EH (cell line): ENCODE measurements around the gene MYH2.
A peak's percentile ranks its signal among the peaks of the same experiment; 100 is the strongest.
"Not testable (repeated sequence)": the region's sequence is repeated elsewhere in the genome, so short reads cannot be mapped to it uniquely, and the experiment has no call there.

Experiments
- DNase-seq: peaks from one replicate; pipeline ENCODE4 v3.0.0-alpha.2; 2015; ENCODE audit warnings: low read depth

MYH2 gene

DNA sequence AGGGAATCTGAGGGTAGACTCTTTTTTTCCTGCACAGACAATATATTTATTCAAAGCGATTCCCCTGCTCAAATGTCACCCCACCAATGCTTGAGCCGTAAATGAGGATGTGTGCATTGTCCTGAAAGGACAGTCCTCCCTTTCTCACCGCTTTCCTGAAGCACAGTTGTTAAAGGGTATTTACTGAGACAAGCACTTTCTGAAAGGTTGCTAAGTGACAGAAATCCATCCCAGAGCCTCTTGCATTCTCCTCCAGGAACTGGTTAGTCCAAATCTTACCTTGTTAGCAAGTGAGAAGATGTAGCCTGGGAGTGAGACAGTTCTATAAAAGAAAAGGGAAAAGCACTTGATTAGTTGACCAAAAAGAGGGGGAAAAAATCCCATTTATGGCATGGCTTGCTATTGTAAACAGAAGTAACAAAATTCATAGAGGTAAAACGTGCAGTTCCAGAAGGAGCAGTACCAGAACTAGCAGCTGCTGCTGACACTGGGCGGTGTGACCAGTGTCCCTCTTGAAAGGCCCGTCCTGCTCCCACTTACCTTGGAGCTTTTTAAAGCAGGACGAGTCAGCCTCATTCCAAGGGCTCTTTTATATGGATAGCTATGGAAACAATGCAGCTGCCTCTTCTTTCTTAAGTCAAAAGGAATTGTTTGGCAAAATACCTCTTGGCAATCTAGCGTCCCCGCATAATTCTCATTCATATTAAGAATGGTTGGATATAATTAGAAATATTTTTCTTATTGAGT, at the start of gene MYH2:
Gene MYH2, minus strand, starts transcription at position 563 of the 747 bp plus-strand sequence. CDS start 1,738 bp downstream, outside the sequence.
- peak; percentile 27 for DNase-seq

- no peak for DNase-seq
These were observed 49.2 kb upstream of the MYH2 start for GRCh38 chr17:10598621-10599020.

- DNase-seq: no peak
These were observed 40.2 kb upstream of the MYH2 start for GRCh38 chr17:10589553-10590145.

DNA sequence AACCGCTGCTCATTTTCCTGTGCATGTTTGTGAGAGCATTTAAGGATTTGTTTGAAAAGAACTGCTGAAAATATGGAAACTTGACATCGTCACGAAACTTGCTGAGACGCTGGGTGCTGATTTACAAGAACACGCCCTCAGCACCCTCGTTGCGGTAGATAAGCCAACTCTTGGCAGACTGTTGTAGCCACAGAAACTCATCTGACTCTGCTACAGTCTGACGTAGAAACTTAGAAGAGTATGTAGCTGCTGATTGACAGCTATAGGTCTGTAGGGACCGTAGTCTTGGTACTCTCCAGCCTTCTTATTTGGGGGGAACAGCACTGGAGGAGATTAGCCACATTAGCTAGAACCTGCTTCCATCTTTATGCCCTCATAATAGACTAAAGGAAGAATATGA, 36.1 kb upstream of the MYH2 start:
- DNase-seq: no peak

- no peak for DNase-seq
These were observed 34.4 kb upstream of the MYH2 start for GRCh38 chr17:10583834-10584233.

- DNase-seq: no peak
These were observed 29.8 kb upstream of the MYH2 start for GRCh38 chr17:10579270-10579669.

DNA sequence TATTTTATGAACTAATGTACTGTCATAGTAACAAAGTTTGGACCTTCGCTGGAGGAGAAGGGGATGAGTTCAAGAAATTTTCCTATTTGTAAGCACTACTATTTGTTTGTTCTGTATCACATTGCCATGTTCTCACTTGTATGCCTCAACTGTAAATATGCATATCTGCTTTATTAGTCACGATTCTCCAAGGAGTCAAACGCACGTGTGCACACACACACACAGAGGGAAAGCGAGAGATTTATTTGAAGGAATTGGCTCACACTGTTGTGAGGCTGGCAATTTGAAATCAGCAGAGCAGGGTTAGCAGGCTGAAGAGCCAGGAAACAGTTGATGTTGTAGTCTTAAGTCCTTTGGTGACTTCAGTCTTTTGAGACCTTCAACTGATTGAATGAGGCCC, 24.9 kb upstream of the MYH2 start:
- peak; percentile 4 for DNase-seq

DNA sequence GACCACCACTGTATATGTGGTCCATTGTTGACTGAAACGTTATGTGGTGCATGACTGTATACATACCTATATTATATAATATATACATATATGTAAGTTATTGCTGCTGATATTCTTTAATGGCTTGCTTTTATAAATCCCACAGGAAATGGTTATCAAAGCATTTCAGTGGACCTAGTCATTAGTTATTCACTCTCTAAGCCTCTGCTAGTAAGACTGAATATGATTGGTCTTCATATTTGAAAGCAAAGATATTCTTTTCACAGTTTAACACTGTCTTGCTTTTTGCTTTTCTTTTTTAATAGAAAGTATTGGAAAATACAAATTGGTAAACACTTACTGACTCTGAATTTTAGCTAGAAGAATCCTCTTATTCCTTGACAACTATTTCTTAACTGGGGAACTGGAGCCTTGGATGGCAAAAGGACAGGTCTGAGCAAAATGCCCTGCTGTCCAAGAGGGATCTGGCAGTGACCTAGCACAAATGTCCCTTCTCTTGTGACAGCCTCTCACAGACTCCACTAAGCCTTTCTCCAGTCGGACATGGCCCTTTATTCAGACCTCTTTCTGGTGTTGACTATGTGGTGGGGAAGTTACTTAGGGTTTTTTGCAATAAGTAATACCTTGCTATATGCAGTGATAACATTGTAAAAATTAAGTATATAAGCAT, 14.7 kb upstream of the MYH2 start:
- DNase-seq: peak; percentile 3

DNA sequence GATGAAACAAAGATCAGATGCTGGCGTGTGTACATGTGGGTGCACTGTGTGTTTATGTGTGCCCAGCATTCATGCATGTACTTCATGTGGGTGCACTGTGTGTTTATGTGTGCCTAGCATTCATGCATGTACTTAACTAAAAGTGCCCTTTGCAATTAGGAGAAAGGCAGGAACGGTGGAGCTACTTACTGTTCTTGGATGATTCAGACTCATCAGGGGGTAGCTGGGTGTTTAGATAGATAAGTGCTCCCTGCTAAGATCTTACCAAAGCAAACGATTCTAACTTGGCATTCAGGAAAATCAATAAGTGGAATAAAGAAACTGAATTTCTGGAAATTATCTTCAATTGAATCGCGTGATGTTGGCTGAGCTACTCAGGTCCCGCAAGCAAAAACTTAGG, 8.6 kb upstream of the MYH2 start:
- DNase-seq: peak; percentile 26

- DNase-seq: peak; percentile 85
These were observed 8.0 kb upstream of the MYH2 start for GRCh38 chr17:10557422-10557821.

- peak; percentile 71 for DNase-seq
These were observed 7.0 kb upstream of the MYH2 start for GRCh38 chr17:10556301-10557005.

DNA sequence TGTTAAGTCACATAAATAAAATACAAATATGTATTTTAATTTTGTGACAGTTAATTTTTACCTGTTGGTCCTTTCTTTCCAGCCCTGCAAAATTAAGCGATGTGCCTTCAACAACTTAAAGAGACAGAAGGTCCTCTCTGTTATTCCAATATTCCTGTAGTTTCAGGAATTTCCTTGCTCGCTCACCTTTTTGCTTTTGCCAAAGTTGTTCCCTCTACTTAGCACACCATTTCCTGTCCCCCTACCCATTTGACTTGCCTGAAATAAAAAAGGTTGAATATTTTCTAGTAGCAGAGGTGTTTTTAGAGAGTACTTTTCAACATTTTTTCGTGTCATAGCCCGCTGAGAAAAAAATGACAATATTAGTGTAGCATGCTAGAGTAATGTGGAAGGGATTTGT, 556 bp upstream of the MYH2 start:
- DNase-seq: no peak

DNA sequence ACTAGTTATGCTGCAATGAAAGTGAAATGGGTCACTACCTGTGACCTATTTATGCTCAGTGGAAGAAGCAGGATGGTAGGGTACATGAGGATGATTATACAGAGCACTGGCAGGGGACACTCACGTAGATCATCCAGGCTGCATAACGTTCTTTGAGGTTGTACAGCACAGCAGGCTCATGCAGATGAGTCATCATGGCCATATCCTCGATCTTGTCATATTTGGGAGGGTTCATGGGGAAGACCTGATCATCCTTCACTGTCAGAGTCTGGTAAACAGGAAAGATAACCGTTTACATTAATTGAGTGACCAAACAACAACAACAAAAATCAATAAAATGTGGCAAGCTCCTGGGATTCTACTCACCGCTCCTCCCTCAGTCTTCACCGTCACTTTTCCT, 2.1 kb downstream of the MYH2 start:
- peak; percentile 27 for DNase-seq

GRCh38 chr17:10543486-10543885, 6.0 kb downstream of the MYH2 start:
- DNase-seq: peak; percentile 84

GRCh38 chr17:10541179-10541578, 8.3 kb downstream of the MYH2 start:
- not testable (repeated sequence) for DNase-seq

DNA sequence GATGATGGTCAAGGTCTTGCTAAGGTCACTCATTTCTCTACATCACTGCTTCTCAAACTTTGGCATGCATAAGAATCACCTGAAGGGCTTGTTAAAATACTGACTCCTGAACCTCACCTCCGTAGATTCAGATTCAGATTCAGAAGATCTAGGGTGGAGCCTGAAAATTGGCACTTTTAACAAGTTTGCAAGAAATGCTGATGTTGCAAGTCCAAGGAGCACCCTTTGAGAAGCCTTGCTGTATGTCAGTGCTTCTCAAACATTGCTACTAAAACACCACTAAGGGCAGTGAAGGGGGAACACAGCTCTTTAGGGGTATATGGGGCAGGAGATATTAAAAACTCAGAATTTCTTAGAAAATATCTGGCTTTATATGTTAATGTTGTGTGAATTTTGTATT, 17.4 kb downstream of the MYH2 start:
- DNase-seq: no peak

GRCh38 chr17:10527419-10527818, 22.0 kb downstream of the MYH2 start:
- no peak for DNase-seq

- DNase-seq: no peak
These were observed 22.9 kb downstream of the MYH2 start for GRCh38 chr17:10526517-10526916.

DNA sequence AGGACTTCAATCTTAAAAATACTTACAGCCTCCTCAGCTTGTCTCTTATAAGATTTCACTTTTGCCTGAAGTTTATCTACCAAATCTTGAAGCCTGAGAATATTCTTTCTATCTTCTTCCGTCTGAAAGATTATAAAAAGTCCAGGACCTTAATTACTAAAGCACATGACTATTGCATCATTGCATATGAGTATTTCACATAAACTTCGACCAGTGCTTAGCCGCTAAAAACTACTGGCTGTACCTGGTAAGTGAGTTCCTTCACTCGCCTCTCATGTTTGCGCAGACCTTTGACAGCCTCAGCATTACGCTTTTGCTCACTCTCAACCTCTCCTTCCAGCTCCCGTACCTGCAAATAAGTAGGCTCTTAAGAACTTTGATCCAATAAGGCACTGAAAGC, 26.4 kb downstream of the MYH2 start:
- no peak for DNase-seq

GRCh38 chr17:10521949-10522348, 27.5 kb downstream of the MYH2 start:
- no peak for DNase-seq

- no peak for DNase-seq
These were observed 31.0 kb downstream of the MYH2 start, which contains the start of gene MYH1 for GRCh38 chr17:10518271-10519037. Gene MYH1, minus strand, starts transcription at chr17:10518542. Its CDS starts 1,900 bp downstream, at chr17:10516642.

- no peak for DNase-seq
These were observed 32.8 kb downstream of the MYH2 start for GRCh38 chr17:10516638-10517037.
